SK-N-SH treated with all-trans-retinoic acid at 6 μM for 48 hours (cell line): ENCODE data around the gene MGAT3.

Experiments used
- BACH2 ChIP-seq: fragments of 250-450 bp; sonication (Bioruptor Pico); IDR thresholded peaks from 2 replicates; pipeline ENCODE4 v1.9.0; 2021; ENCODE audit warnings: mild to moderate bottlenecking, borderline replicate concordance
- GLIS3 ChIP-seq: fragments of 250-450 bp; sonication (Bioruptor Pico); IDR thresholded peaks from 2 replicates; pipeline ENCODE4 v1.5.0; 2020; ENCODE audit warnings: mild to moderate bottlenecking, moderate library complexity
- ISL1 ChIP-seq: fragments of 250-450 bp; sonication (Bioruptor Pico); IDR thresholded peaks from 2 replicates; pipeline ENCODE4 v2.1.2; 2022; ENCODE audit warnings: mild to moderate bottlenecking, moderate library complexity
- RARB ChIP-seq: fragments of 250-450 bp; sonication (Bioruptor Pico); IDR thresholded peaks from 2 replicates; pipeline ENCODE4 v1.8.0; 2021; ENCODE audit warnings: mild to moderate bottlenecking, moderate library complexity
- ZNF565 ChIP-seq: fragments of 450-650 bp; formaldehyde crosslinking; conservative IDR thresholded peaks from 2 replicates; pipeline ENCODE4 v1.5.0; 2020; ENCODE audit warnings: low read depth, mild to moderate bottlenecking, moderate library complexity
- TF ChIP-seq, protein P1 (sequence below): fragments of 250-450 bp; sonication (Bioruptor Pico); IDR thresholded peaks from 2 replicates; pipeline ENCODE4 v1.5.1; 2021; ENCODE audit warnings: mild to moderate bottlenecking, moderate library complexity
- TF ChIP-seq, protein P2 (sequence below): fragments of 250-450 bp; sonication (Bioruptor Pico); IDR thresholded peaks from 2 replicates; pipeline ENCODE4 v1.8.0; 2021; ENCODE audit warnings: low read depth, mild to moderate bottlenecking, moderate library complexity, borderline replicate concordance
- TF ChIP-seq, protein P3 (sequence below): fragments of 250-450 bp; sonication (Bioruptor Pico); IDR thresholded peaks from 2 replicates; pipeline ENCODE4 v1.5.1; 2020; ENCODE audit warnings: low read depth, mild to moderate bottlenecking, moderate library complexity
- TF ChIP-seq, protein P4 (sequence below): fragments of 250-450 bp; sonication (Bioruptor Pico); IDR thresholded peaks from 2 replicates; pipeline ENCODE4 v1.8.0; 2020; ENCODE audit warnings: mild to moderate bottlenecking, moderate library complexity, borderline replicate concordance

DNA sequence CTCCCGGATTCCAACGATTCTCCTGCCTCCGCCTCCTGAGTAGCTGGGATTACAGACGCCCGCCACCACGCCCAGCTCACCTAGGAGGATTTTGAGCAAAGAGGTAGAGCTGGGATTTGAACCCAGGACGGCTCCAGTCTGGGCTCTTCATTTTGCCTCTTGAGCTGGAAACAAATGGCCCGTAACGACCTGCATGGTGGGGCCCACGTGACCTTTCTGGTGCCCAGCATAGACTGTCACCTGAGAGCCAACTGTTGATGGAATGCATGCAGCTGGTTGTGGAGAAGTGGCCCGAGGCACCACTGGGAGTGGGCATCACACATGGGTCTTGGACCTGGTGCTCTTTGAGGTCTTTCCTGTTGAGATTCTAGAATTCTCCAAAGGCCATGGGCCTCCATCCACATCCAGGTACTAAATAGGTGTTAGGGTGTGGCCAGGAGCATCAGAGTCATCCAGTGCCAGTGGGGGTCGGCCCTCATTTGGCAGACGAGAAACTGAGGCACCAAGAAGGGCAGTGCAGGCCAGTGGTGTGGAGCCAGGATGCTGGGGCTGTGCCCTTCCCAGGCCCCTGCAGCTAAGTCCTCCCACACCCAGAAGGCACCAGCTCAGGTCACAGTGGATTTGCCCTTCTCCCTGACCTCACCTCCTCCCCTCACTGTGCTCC lies 67.4 kb downstream of the MGAT3 start:
- no peak for TF ChIP-seq BACH2 (CRISPR knock-in tag)
- TF ChIP-seq, protein P1, sequence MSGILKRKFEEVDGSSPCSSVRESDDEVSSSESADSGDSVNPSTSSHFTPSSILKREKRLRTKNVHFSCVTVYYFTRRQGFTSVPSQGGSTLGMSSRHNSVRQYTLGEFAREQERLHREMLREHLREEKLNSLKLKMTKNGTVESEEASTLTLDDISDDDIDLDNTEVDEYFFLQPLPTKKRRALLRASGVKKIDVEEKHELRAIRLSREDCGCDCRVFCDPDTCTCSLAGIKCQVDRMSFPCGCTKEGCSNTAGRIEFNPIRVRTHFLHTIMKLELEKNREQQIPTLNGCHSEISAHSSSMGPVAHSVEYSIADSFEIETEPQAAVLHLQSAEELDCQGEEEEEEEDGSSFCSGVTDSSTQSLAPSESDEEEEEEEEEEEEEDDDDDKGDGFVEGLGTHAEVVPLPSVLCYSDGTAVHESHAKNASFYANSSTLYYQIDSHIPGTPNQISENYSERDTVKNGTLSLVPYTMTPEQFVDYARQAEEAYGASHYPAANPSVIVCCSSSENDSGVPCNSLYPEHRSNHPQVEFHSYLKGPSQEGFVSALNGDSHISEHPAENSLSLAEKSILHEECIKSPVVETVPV (CRISPR knock-in tag): no peak
- TF ChIP-seq GLIS3: no peak
- TF ChIP-seq, protein P2, sequence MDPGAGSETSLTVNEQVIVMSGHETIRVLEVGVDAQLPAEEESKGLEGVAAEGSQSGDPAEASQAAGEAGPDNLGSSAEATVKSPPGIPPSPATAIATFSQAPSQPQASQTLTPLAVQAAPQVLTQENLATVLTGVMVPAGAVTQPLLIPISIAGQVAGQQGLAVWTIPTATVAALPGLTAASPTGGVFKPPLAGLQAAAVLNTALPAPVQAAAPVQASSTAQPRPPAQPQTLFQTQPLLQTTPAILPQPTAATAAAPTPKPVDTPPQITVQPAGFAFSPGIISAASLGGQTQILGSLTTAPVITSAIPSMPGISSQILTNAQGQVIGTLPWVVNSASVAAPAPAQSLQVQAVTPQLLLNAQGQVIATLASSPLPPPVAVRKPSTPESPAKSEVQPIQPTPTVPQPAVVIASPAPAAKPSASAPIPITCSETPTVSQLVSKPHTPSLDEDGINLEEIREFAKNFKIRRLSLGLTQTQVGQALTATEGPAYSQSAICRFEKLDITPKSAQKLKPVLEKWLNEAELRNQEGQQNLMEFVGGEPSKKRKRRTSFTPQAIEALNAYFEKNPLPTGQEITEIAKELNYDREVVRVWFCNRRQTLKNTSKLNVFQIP: no peak
- TF ChIP-seq, protein P3, sequence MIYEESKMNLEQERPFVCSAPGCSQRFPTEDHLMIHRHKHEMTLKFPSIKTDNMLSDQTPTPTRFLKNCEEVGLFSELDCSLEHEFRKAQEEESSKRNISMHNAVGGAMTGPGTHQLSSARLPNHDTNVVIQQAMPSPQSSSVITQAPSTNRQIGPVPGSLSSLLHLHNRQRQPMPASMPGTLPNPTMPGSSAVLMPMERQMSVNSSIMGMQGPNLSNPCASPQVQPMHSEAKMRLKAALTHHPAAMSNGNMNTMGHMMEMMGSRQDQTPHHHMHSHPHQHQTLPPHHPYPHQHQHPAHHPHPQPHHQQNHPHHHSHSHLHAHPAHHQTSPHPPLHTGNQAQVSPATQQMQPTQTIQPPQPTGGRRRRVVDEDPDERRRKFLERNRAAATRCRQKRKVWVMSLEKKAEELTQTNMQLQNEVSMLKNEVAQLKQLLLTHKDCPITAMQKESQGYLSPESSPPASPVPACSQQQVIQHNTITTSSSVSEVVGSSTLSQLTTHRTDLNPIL (CRISPR knock-in tag): no peak
- TF ChIP-seq, protein P4, sequence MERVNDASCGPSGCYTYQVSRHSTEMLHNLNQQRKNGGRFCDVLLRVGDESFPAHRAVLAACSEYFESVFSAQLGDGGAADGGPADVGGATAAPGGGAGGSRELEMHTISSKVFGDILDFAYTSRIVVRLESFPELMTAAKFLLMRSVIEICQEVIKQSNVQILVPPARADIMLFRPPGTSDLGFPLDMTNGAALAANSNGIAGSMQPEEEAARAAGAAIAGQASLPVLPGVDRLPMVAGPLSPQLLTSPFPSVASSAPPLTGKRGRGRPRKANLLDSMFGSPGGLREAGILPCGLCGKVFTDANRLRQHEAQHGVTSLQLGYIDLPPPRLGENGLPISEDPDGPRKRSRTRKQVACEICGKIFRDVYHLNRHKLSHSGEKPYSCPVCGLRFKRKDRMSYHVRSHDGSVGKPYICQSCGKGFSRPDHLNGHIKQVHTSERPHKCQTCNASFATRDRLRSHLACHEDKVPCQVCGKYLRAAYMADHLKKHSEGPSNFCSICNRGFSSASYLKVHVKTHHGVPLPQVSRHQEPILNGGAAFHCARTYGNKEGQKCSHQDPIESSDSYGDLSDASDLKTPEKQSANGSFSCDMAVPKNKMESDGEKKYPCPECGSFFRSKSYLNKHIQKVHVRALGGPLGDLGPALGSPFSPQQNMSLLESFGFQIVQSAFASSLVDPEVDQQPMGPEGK (CRISPR knock-in tag): no peak
- TF ChIP-seq ISL1 (CRISPR knock-in tag): no peak
- no peak for TF ChIP-seq RARB (CRISPR knock-in tag)
- TF ChIP-seq ZNF565 (CRISPR knock-in tag): no peak
